Thyroid gland (tissue), 4 donors: ENCODE data around the gene UBXN10. TPM values are rescaled to one million over a fixed set of nuclear protein-coding genes. Genes with fewer than 3 reads are reported as not detected.

Source experiments
- DNase-seq, 2 donors: peaks; one replicate each; pipeline ENCODE4 v3.0.0-alpha.2; 2019
- H3K27ac ChIP-seq, 3 donors: fragments of 200-600 bp; sonication (generic); 1 replicate in 2 of 3; 2 replicates in 1 of 3; pipeline ENCODE4 v1.5.1; 2016 to 2019; ENCODE audit warnings: mild to moderate bottlenecking in 1 of 3, moderate library complexity in 1 of 3
- H3K27me3 ChIP-seq: fragments of 200-600 bp; sonication (generic); one replicate; pipeline ENCODE4 v1.5.1; 2019
- H3K36me3 ChIP-seq, 2 donors: fragments of 200-600 bp; sonication (generic); one replicate each; pipeline ENCODE4 v1.5.1; 2016 to 2019
- H3K4me1 ChIP-seq, 2 donors: fragments of 200-600 bp; sonication (generic); one replicate each; pipeline ENCODE4 v1.5.1; 2017 to 2019
- H3K4me3 ChIP-seq, 3 donors: fragments of 200-600 bp; sonication (generic); replicated peaks in 1 of 3; 1 replicate in 2 of 3; 2 replicates in 1 of 3; pipeline ENCODE4 v1.5.1; 2016; ENCODE audit warnings: mild to moderate bottlenecking in 1 of 3
- H3K9me3 ChIP-seq: fragments of 200-600 bp; sonication (generic); one replicate; pipeline ENCODE4 v1.5.1; 2017
- CTCF ChIP-seq, 6 experiments: fragments of 200-600 bp in 3 of 6; fragments of 450-650 bp in 3 of 6; sonication (generic) in 3 of 6; IDR thresholded peaks; one replicate each; pipeline ENCODE4 v1.5.1; 2016 to 2019; ENCODE audit warnings: antibody characterized with exemption in 6 of 6, mild to moderate bottlenecking in 2 of 6, inconsistent platforms in 1 of 6, moderate library complexity in 1 of 6
- POLR2A ChIP-seq, 2 donors: fragments of 450-650 bp; IDR thresholded peaks; one replicate each; pipeline ENCODE4 v1.6.1; 2017; ENCODE audit warnings: antibody characterized with exemption in 2 of 2, mild to moderate bottlenecking in 2 of 2, moderate library complexity in 1 of 2
- WGBS, 2 donors: methylation state at CpG; one replicate each; pipeline ENCODE4 v1.1.5; 2017; 5-methylcytosine and 5-hydroxymethylcytosine counted together
- intact Hi-C: fragments of 100-400 bp; cut with DNase I; formaldehyde crosslinking; loops from one replicate; pipeline ENCODE4 v1.15.1; 2023
- total RNA-seq, 4 donors: library from RNA; depleted of rRNA; stranded (reverse); fragments of >200 nt; gene quantifications; one replicate each; pipeline ENCODE4 v1.2.3, GENCODE V29; 2016

The UBXN10 gene
- total RNA-seq, 4 donors from 2014 or later: 4.8 to 10.9 (median 6.4) TPM

- WGBS, 2 donors: 81 to 86% methylated on average over 10 to 13 of the region's 13 CpGs
- H3K27ac ChIP-seq: no peak overlapping the region
- TF ChIP-seq CTCF (IDR thresholded peaks at IDR 0.05) (no peak), POLR2A (IDR thresholded peaks at IDR 0.05) (no peak)
- no peaks in the 10 kb centered on the region for H3K36me3 ChIP-seq
- no peak overlapping the region for H3K4me3 ChIP-seq
- H3K27me3 ChIP-seq: no peaks in the 10 kb centered on the region
- H3K4me1 ChIP-seq: no peaks in the 10 kb centered on the region
- intact Hi-C loops: no loop called here
- no peaks in the 10 kb centered on the region for H3K9me3 ChIP-seq
- DNase-seq: no peak
Measured at GRCh38 chr1:20142001-20142710, 43.7 kb upstream of the UBXN10 start.

GRCh38 chr1:20143318-20143717, 42.6 kb upstream of the UBXN10 start:
- no peaks in the 10 kb centered on the region for H3K27me3 ChIP-seq
- H3K9me3 ChIP-seq: no peaks in the 10 kb centered on the region
- H3K27ac ChIP-seq: no peak overlapping the region
- intact Hi-C loops: no loop called here
- H3K4me1 ChIP-seq: no peaks in the 10 kb centered on the region
- TF ChIP-seq CTCF (IDR thresholded peaks at IDR 0.05) (no peak), POLR2A (IDR thresholded peaks at IDR 0.05) (no peak)
- no peak overlapping the region for H3K4me3 ChIP-seq
- WGBS, 2 donors: 92 to 94% methylated on average over 8 of the region's 8 CpGs
- no peaks in the 10 kb centered on the region for H3K36me3 ChIP-seq
- no peak for DNase-seq

GRCh38 chr1:20143734-20144565, 41.9 kb upstream of the UBXN10 start:
- no peak for DNase-seq
- H3K4me3 ChIP-seq: no peak overlapping the region
- no peaks in the 10 kb centered on the region for H3K4me1 ChIP-seq
- TF ChIP-seq CTCF (IDR thresholded peaks at IDR 0.05): no peak
- no peak for TF ChIP-seq POLR2A (IDR thresholded peaks at IDR 0.05)
- no peak overlapping the region for H3K27ac ChIP-seq
- WGBS, 2 donors: 63 to 69% methylated on average over 13 of the region's 13 CpGs
- H3K9me3 ChIP-seq: no peaks in the 10 kb centered on the region
- no peaks in the 10 kb centered on the region for H3K36me3 ChIP-seq
- intact Hi-C loops: no loop called here
- no peaks in the 10 kb centered on the region for H3K27me3 ChIP-seq

- DNase-seq: no peak
- 86 to 100% methylated on average over 2 to 13 of the region's 13 CpGs for WGBS, 2 donors
- Histone ChIP-seq H3K4me3 (no peak overlapping the region), H3K27ac (no peak overlapping the region), H3K36me3 (no peaks in the 10 kb centered on the region), H3K27me3 (no peaks in the 10 kb centered on the region), H3K9me3 (no peaks in the 10 kb centered on the region), H3K4me1 (peaks cover 4 to 10% of the 10 kb centered on the region in 2 donors)
- intact Hi-C loops: no loop called here
- TF ChIP-seq POLR2A (IDR thresholded peaks at IDR 0.05): no peak
Measured at GRCh38 chr1:20147846-20148570, 37.9 kb upstream of the UBXN10 start.

GRCh38 chr1:20148571-20149500, 37.1 kb upstream of the UBXN10 start:
- intact Hi-C loops: no loop called here
- no peak for TF ChIP-seq POLR2A (IDR thresholded peaks at IDR 0.05)
- TF ChIP-seq CTCF (IDR thresholded peaks at IDR 0.05): no peak
- no peaks in the 10 kb centered on the region for H3K36me3 ChIP-seq
- H3K27ac ChIP-seq: no peak overlapping the region
- DNase-seq: no peak
- H3K27me3 ChIP-seq: no peaks in the 10 kb centered on the region
- H3K4me3 ChIP-seq: no peak overlapping the region
- WGBS, 2 donors: 87 to 90% methylated on average over 10 to 12 of the region's 13 CpGs
- H3K9me3 ChIP-seq: no peaks in the 10 kb centered on the region
- peaks cover 4 to 10% of the 10 kb centered on the region in 2 donors for H3K4me1 ChIP-seq
